Measurements from ENCODE around the gene TAS2R5.
"Not testable (repeated sequence)": the region's sequence is repeated elsewhere in the genome, so short reads cannot be mapped to it uniquely, and the experiment has no call there.

TAS2R5 gene, protein sequence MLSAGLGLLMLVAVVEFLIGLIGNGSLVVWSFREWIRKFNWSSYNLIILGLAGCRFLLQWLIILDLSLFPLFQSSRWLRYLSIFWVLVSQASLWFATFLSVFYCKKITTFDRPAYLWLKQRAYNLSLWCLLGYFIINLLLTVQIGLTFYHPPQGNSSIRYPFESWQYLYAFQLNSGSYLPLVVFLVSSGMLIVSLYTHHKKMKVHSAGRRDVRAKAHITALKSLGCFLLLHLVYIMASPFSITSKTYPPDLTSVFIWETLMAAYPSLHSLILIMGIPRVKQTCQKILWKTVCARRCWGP
- total RNA-seq = 0.52 to 1.3 reads per million in 2 experiments

GRCh38 chr7:141789917-141790316 is at the start of gene TAS2R5:
TSS of gene TAS2R5 (plus strand) at chr7:141790217. CDS start at chr7:141790362, 145 bp downstream.
- DNase-seq (ENCODE audit: low read depth) = no peak

GRCh38 chr7:141742229-141742628 is 47.8 kb upstream of the TAS2R5 start:
- no peak for DNase-seq (ENCODE audit: low read depth)

DNA sequence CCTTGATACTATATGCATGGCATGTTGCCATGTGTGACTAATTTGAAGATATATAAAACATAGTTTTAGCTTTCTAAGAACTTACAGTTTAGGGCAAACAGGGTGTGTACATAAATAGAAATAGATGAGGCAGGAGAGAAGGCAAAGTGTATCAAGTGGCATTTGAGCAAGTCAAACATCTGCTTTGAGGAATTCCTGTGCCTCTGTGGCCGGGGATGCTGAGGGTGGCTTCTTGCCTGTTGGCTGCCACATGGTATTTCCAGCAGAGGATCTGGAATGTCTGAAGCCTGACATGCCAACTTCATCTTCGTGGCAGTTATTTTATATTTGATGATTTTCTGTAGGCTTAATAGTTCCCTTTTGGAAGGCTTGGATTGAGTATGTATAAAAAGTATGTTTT is 45.9 kb upstream of the TAS2R5 start:
- DNase-seq (ENCODE audit: low read depth) = no peak

GRCh38 chr7:141748396-141748795 is 41.6 kb upstream of the TAS2R5 start:
- DNase-seq (ENCODE audit: low read depth) = no peak

DNA sequence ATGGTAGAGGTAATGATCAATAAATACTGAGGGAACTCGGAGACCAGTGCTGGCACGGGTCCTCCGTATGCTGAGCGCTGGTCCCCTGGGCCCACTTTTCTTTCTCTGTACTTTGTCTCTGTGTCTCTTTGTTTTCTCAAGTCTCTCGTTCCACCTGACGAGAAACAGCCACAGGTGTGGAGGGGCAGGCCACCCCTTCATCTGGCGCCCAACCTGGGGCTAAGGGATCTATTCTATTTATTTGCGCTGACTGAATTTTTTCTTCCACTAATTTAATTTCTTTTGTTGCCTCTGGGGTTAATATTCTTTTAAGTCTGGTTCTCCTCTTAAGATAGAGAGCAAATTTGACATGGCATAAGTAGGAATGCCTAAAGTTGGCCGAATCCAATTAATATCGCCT is 38.1 kb upstream of the TAS2R5 start:
- DNase-seq (ENCODE audit: low read depth) = not testable (repeated sequence)

DNA sequence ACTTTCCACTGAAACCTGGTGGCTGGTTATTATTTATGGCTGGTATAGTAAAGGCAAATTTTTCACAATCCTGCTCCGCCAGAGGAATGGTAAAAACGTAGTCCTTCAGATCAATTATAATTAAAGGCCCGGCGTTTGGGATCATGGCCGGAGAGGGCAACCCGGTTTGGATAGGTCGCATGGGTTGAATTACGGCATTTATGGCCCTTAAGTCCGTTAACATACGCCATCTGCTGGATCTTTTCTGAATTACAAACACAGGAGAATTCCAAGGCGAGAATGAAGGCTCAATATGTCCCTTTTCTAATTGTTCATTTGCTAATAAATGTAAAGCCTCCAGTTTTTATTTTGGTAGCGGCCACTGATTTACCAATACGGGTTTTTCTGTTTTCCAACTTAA is 37.4 kb upstream of the TAS2R5 start:
- no peak for DNase-seq (ENCODE audit: low read depth)

- DNase-seq (ENCODE audit: low read depth) = no peak
Observed at GRCh38 chr7:141754939-141755338, 35.1 kb upstream of the TAS2R5 start.

- DNase-seq (ENCODE audit: low read depth) = no peak
Observed at GRCh38 chr7:141763797-141764196, 26.2 kb upstream of the TAS2R5 start, which contains the start of gene TAS2R3. TSS of gene TAS2R3 (plus strand) at chr7:141764097. CDS start at chr7:141764159, 62 bp downstream.

- DNase-seq (ENCODE audit: low read depth) = not testable (repeated sequence)
Observed at GRCh38 chr7:141770083-141770583, 19.9 kb upstream of the TAS2R5 start.

GRCh38 chr7:141776374-141776773 is 13.6 kb upstream of the TAS2R5 start, which contains the start of gene TAS2R4:
TSS of gene TAS2R4 (plus strand) at chr7:141776674. CDS start at chr7:141778489, 1,815 bp downstream.
- DNase-seq (ENCODE audit: low read depth) = no peak

DNA sequence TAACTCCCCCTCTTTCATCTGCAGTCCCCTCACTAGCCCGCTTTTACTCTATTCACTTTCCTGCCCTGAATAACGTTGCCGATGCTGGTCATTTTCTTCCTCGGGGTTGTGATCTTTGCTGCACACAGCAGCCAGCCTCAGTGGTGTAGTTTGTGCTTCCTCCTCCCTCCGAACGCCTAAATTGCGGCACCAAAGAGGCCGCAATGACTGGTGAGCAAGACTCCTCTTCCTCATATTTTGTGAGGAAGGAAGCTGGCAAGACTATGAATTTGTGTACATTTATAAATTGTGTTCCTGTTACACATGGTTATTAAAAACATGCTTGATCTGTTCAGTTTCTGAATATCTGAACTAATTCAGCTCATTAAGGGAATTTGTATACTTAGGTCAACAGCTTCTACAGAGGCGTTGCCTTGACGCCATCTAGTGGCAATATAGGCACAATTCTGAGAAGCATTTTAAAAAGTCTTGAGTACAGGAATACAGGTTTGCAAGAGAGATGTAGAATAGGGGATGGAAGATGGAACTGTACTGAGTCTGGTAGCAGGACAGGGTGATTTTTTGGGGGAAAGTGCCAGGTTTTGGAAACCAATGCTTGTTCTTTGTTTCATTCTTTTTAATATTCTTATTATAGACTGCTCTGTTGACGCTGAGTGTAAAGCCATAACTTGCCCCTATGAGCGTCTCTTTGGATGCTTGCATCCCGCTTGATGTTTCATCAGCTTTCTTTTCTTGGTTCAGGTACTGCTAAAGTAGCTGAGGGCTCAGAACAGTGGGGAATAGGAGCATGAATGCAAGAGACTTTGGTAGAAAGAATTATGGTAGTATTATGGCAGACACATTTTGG is 4.1 kb upstream of the TAS2R5 start:
- DNase-seq (ENCODE audit: low read depth) = peak; percentile 2

GRCh38 chr7:141788296-141788695 is 1.7 kb upstream of the TAS2R5 start:
- no peak for DNase-seq (ENCODE audit: low read depth)

DNA sequence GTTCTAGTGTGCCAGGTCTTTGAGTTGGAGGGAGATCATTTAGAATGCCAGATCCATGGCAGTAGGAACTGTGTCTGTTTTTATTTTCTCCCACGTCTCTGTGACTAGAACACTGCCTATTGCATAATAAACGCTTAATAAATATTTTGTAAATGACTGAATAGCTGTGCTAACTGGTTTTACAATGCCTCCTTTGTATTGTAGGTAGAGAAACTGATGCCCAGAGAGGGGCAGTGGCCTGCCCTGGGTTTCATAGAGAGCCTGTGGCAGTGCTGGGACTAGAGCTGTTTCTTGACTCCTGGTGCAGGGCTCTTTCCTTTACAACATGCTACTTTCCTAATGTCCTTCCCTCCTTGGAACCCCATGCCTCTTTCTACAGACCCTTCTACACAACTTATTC is 2.5 kb downstream of the TAS2R5 start:
- DNase-seq (ENCODE audit: low read depth) = no peak

GRCh38 chr7:141820067-141820466 is 30.1 kb downstream of the TAS2R5 start:
- no peak for DNase-seq (ENCODE audit: low read depth)

- DNase-seq (ENCODE audit: low read depth) = not testable (repeated sequence)
Observed at GRCh38 chr7:141822432-141822831, 32.4 kb downstream of the TAS2R5 start.

- no peak for DNase-seq (ENCODE audit: low read depth)
Observed at GRCh38 chr7:141837683-141838082, 47.7 kb downstream of the TAS2R5 start.

- DNase-seq (ENCODE audit: low read depth) = no peak
Observed at GRCh38 chr7:141838581-141838980, 48.6 kb downstream of the TAS2R5 start.

DNA sequence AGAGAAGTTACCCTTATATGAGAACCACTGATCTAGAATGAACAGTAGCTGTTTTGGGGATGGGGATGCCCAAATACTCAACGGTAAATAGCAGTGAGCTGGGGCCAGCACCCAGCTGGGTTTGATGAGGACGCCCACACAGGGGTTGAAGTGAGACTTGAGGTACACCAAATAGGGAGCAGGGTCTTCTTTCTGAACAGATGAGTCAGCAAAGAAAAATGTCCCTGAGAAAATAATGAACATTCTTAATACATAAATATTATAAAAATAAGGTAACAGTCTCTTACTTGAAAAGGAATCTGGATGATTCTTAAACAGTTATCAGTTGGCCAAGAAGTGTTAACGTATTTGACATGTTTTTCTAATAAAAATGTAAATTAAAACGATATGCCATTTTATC is 49.2 kb downstream of the TAS2R5 start:
- no peak for DNase-seq (ENCODE audit: low read depth)

DNA sequence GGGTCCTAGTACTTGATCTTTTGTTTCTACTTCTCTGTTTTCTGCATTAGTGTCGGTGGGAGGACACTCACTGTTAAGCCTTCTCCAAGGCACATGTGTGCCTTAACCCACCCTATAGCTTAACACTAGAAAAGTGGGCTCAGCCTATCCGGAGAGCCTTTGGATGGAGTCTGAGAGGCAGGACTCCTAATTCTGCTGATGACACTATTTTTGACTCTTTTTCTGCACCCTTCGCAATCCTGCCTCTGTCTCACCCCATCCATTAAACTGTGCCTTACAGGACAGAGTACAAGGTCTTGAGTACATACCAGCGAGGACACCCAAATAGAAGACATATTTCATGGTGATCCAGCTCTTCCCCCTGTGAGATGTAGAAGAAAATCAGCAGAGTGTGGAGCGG is 50.7 kb downstream of the TAS2R5 start:
- no peak for DNase-seq (ENCODE audit: low read depth)

Measured in T follicular helper cell (primary cell).